CD4-positive, alpha-beta memory T cell (primary cell): ENCODE results near the gene DCST2. TPM values are rescaled to one million over a fixed set of nuclear protein-coding genes. Genes with fewer than 3 reads are reported as not detected.

Experiments used
- CTCF ChIA-PET: fragments of 350-600 bp; sonication (Branson Sonifier 250); formaldehyde crosslinking; loops from one replicate; lab custom pipeline; 2021; ENCODE audit warnings: inconsistent platforms; ENCODE audit not compliant: partially characterized antibody; lab: Charles Lee
- POLR2A ChIA-PET: fragments of 350-600 bp; sonication (Branson Sonifier 250); formaldehyde crosslinking; loops from one replicate; lab custom pipeline; 2021; ENCODE audit not compliant: partially characterized antibody; lab: Charles Lee
- DNase-seq, 5 donors: peaks; one replicate each; pipeline versions ENCODE4 v3.0.0 to v3.0.0-alpha.2; 2020 to 2022; ENCODE audit warnings: mixed read lengths in 1 of 5
- H3K27ac ChIP-seq: one replicate; pipeline ENCODE4 v1.7.0; 2013; ENCODE audit warnings: low read depth, low read length
- H3K27me3 ChIP-seq: 2 replicates; pipeline ENCODE4 v1.7.0; 2013; ENCODE audit warnings: mild to moderate bottlenecking, low read length, moderate library complexity; ENCODE audit not compliant: insufficient read depth
- H3K36me3 ChIP-seq: 2 replicates; pipeline ENCODE4 v1.7.0; 2013; ENCODE audit warnings: mild to moderate bottlenecking, low read length, moderate library complexity; ENCODE audit not compliant: insufficient read depth
- H3K4me1 ChIP-seq: 2 replicates; pipeline ENCODE4 v1.7.0; 2013; ENCODE audit warnings: mild to moderate bottlenecking, low read length, moderate library complexity; ENCODE audit not compliant: insufficient read depth
- H3K4me3 ChIP-seq, 2 donors: one replicate each; pipeline ENCODE4 v1.7.0; 2013; ENCODE audit warnings: low read length in 2 of 2, mild to moderate bottlenecking in 1 of 2
- H3K9me3 ChIP-seq, 2 donors: one replicate each; pipeline ENCODE4 v1.7.0; 2013; ENCODE audit warnings: low read length in 2 of 2, control low read depth in 1 of 2; ENCODE audit not compliant: control insufficient read depth in 1 of 2
- H3K27ac Mint-ChIP-seq, 7 donors: one replicate each; pipeline ENCODE4 v1.8.0; 2020 to 2021; ENCODE audit warnings: mixed read lengths in 7 of 7, mild to moderate bottlenecking in 6 of 7, inconsistent platforms in 3 of 7, moderate library complexity in 3 of 7
- H3K27me3 Mint-ChIP-seq, 2 donors: one replicate each; pipeline ENCODE4 v1.8.0; 2020 to 2021; ENCODE audit warnings: mixed read lengths in 2 of 2
- H3K36me3 Mint-ChIP-seq, 2 donors: one replicate each; pipeline ENCODE4 v1.8.0; 2020 to 2021; ENCODE audit warnings: mixed read lengths in 2 of 2, inconsistent platforms in 1 of 2, mild to moderate bottlenecking in 1 of 2
- H3K4me1 Mint-ChIP-seq, 4 donors: one replicate each; pipeline ENCODE4 v1.8.0; 2020 to 2021; ENCODE audit warnings: mixed read lengths in 4 of 4, mild to moderate bottlenecking in 1 of 4
- H3K4me3 Mint-ChIP-seq, 8 donors: one replicate each; pipeline ENCODE4 v1.8.0; 2020 to 2021; ENCODE audit warnings: mixed read lengths in 8 of 8, mild to moderate bottlenecking in 7 of 8, moderate library complexity in 6 of 8, inconsistent platforms in 3 of 8
- H3K9me3 Mint-ChIP-seq, 8 donors: one replicate each; pipeline ENCODE4 v1.8.0; 2020 to 2021; ENCODE audit warnings: mixed read lengths in 8 of 8, mild to moderate bottlenecking in 5 of 8, inconsistent platforms in 3 of 8, moderate library complexity in 1 of 8
- intact Hi-C: fragments of 100-400 bp; cut with micrococcal nuclease; formaldehyde crosslinking; loops from one replicate; pipeline ENCODE4 v1.15.1; 2023
- polyA plus RNA-seq, 2 donors: library from polyadenylated mRNA; unstranded; fragments of 300-500 nt; fragmentation: Illumina TruSeq; gene quantifications; one replicate each; pipeline ENCODE4 v1.2.3, GENCODE V29; 2021
- total RNA-seq, 2 experiments: library from RNA; stranded (reverse); gene quantifications; one replicate each; pipeline ENCODE4 v1.2.3, GENCODE V29; 2021

DCST2 gene
- total and polyA plus RNA-seq, 4 experiments from 2014 or later = 4.0 to 4.1 TPM; not detected in 2

DNA sequence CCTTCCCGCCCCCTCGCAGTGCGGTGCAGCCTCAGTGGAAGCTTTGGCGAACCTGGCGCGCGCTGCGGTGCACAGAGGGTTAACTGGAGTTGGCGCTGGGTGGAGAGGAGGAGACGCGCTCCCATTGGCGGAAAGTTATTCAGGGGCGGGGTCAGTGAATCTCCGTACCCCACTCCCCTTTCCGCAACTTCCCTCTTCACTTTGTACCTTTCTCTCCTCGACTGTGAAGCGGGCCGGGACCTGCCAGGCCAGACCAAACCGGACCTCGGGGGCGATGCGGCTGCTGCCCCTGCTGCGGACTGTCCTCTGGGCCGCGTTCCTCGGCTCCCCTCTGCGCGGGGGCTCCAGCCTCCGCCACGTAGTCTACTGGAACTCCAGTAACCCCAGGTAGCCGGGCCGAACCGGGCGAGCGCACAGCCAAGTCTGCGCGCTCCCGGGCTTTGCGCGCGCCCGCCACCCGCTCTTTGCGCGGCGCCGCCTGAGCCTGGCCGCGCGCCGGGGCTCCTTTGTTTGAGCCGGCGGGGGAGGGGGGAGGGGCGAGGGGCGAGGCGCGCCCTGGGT lies 30.0 kb upstream of the DCST2 start, which contains the start of gene EFNA4:
TSS of gene EFNA4 (plus strand) at position 191 of the 561 bp plus-strand sequence. CDS start at position 275, 84 bp downstream.
- Mint-ChIP-seq H3K9me3 (no peaks in the 10 kb centered on the region), H3K4me1 (peaks cover 23 to 52% (median 32%) of the 10 kb centered on the region in 4 donors), H3K27ac (peak within 1 kb of the TSS; percentile 81 to 94 (median 85)), H3K36me3 (peaks cover 8 to 24% of the 10 kb centered on the region in 2 donors), H3K27me3 (no peaks in the 10 kb centered on the region), H3K4me3 (peak within 1 kb of the TSS; percentile 91 to 99 (median 94))
- intact Hi-C loops = loop anchor here (1.0 to 10.0 kb wide), 3 partner anchors 8 to 299 kb away; no protein-coding TSS in a partner anchor
- POLR2A ChIA-PET = interaction anchor here (0.6 to 6.4 kb wide), 16 partner anchors 9 to 127 kb away, joined by 3 to 83 read pairs (median 4); partner anchors contain the start of genes ADAM15, EFNA3, KRTCAP2 and PMVK
- H3K9me3 ChIP-seq = no peaks in the 10 kb centered on the region
- peak within 1 kb of the TSS; percentile 63 to 70 for H3K4me3 ChIP-seq
- peaks cover 35% of the 10 kb centered on the region for H3K4me1 ChIP-seq
- DNase-seq = peak; percentile 83 to 87 (median 86)
- CTCF ChIA-PET = interaction anchor here (2.0 to 9.1 kb wide), 4 partner anchors 12 to 21 kb away, joined by 5 to 203 read pairs (median 42); partner anchors contain the start of genes ADAM15 and EFNA3
- peaks cover under 1% of the 10 kb centered on the region for H3K36me3 ChIP-seq
- peak within 1 kb of the TSS; percentile 51 for H3K27ac ChIP-seq
- H3K27me3 ChIP-seq = no peaks in the 10 kb centered on the region

DNA sequence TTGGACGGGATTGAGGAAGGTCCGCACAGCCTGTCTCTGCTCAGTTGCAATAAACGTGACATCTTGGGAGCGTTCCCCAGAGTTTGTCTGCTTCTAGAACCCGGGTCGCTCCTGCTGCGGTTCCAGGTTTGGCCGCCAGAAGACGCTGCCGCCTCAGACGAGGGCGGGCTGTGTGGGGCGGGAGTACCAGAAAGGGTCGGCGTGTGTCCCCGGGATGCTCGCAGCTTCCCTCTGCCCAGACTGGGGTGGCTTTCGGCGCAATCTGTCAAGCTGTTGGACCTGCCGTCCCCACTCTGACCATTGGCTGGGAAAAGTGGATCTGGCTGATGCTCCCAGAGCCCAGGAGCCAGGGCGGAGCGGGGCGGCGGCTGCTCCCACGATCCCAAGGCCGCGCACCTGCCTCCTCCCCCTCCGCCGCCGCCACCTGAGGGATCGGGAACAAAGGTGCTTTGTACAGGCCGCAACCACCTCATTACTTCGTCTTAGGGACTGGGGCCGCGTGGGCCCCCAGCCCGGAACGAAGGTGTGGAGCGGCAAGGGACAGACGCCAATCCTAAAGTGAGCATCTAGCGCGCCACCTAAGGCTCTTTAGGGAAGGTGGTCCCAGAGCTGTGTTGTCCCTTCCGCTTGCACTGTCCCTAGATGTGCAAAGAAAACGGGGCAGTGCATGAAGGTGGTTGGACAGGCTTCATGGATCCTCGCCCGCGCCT lies 29.3 kb upstream of the DCST2 start:
- Histone ChIP-seq H3K27ac (peak overlapping the region; percentile 51), H3K4me3 (peak overlapping the region; percentile 63 to 70), H3K27me3 (no peaks in the 10 kb centered on the region), H3K4me1 (peaks cover 35% of the 10 kb centered on the region), H3K36me3 (peaks cover 3% of the 10 kb centered on the region), H3K9me3 (no peaks in the 10 kb centered on the region)
- DNase-seq = peak; percentile 56 to 71 (median 65)
- Mint-ChIP-seq H3K4me3 (peak overlapping the region; percentile 91 to 99 (median 94)), H3K9me3 (no peaks in the 10 kb centered on the region), H3K4me1 (peaks cover 23 to 48% (median 32%) of the 10 kb centered on the region in 4 donors), H3K36me3 (peaks cover 4 to 26% of the 10 kb centered on the region in 2 donors), H3K27me3 (no peaks in the 10 kb centered on the region), H3K27ac (peak overlapping the region; percentile 25 to 91 (median 82))
- intact Hi-C loops = loop anchor here (1.0 to 10.0 kb wide), 3 partner anchors 8 to 298 kb away; no protein-coding TSS in a partner anchor
- ChIA-PET POLR2A (interaction anchor here (0.6 to 6.4 kb wide), 11 partner anchors 10 to 126 kb away, joined by 3 to 83 read pairs (median 7); partner anchors contain the start of genes ADAM15, EFNA3, KRTCAP2 and PMVK), CTCF (interaction anchor here (0.6 to 9.1 kb wide), 4 partner anchors 15 to 110 kb away, joined by 3 to 203 read pairs (median 42); partner anchors contain the start of genes ADAM15, EFNA3 and KRTCAP2)

DNA sequence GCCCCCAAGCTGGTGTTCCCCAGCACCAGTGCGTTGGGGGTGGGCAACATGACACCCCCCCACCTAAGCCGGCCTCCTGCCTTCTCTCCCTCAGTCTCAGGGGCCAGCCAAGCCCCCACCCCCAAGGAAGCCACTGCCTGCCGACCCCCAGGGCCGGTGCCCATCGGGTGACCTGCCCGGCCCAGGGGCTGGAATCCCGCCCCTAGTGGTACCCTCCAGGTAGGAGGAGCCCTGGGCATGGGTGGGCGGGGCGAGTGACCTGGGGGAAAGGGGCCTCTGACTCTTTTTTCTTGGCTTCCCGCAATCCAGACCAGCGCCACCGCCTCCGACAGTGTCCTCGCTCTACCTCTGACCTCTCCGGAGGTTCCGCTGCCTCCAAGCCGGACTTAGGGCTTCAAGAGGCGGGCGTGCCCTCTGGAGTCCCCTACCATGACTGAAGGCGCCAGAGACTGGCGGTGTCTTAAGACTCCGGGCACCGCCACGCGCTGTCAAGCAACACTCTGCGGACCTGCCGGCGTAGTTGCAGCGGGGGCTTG lies 28.6 kb upstream of the DCST2 start:
- Histone ChIP-seq H3K27me3 (no peaks in the 10 kb centered on the region), H3K9me3 (no peaks in the 10 kb centered on the region), H3K36me3 (peaks cover 3% of the 10 kb centered on the region), H3K4me3 (peak overlapping the region in 1 of 2 donors; percentile 70), H3K4me1 (peaks cover 35% of the 10 kb centered on the region), H3K27ac (no peak overlapping the region)
- Mint-ChIP-seq H3K4me3 (peak overlapping the region in 4 of 8 donors; percentile 91 to 99 (median 95)), H3K36me3 (peaks cover 4 to 25% of the 10 kb centered on the region in 2 donors), H3K9me3 (no peaks in the 10 kb centered on the region), H3K4me1 (peaks cover 23 to 48% (median 32%) of the 10 kb centered on the region in 4 donors), H3K27me3 (no peaks in the 10 kb centered on the region), H3K27ac (peak overlapping the region in 3 of 7 donors; percentile 50 to 82 (median 74))
- ChIA-PET CTCF (interaction anchor here (0.6 to 9.1 kb wide), 22 partner anchors 8 to 655 kb away, joined by 3 to 203 read pairs (median 6); partner anchors contain the start of genes ADAM15, EFNA3, KRTCAP2 and PMVK), POLR2A (interaction anchor here (0.6 to 6.4 kb wide), 12 partner anchors 11 to 503 kb away, joined by 3 to 83 read pairs (median 4); partner anchors contain the start of genes ADAM15, EFNA3, FLAD1 and PBXIP1)
- intact Hi-C loops = loop anchor here (10.0 kb wide), 1 partner anchor 297 kb away; no protein-coding TSS in a partner anchor
- no peak for DNase-seq

DNA sequence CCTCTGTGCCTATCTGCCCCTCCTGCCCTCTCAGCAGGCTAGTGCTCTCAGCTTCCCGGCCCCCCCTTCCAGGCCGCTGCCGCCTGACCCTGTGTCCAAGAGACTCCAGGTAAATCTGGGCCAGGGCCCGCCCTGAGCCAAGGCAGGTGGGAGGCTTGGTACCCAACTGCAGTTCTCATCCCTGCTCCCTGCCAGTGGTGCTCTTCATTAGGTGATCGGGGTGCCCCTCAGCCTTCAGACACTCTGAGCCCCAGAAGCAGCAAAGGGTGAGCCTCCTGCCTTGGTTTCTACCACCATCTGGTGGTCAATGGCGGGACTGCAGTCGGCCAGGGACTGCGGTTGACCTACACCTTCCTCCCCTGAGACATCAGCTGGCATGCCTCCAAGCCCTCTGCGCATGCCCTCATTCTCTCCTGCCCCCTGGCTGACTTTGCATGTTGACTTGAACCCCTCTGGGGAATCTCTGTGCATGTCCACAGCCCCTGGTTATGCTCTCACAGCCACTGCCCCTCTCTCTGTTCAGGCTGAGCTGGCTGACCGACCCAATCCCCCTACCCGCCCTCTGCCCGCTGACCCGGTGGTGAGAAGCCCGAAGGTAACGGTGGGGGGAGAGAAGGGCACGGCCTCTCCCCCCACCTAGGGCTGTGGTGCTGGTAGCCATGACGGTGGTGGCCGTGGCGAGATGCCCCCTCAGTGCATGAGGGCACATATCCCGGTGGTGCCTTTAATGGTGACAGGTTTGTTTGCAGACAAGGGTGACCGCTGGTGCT lies 28.0 kb upstream of the DCST2 start:
- DNase-seq = peak; percentile 88 to 93 (median 90)
- CTCF ChIA-PET = interaction anchor here (0.6 to 9.1 kb wide), 23 partner anchors 9 to 654 kb away, joined by 3 to 203 read pairs (median 5); partner anchors contain the start of genes ADAM15, EFNA3, KRTCAP2 and PMVK
- H3K27me3 ChIP-seq = no peaks in the 10 kb centered on the region

DNA sequence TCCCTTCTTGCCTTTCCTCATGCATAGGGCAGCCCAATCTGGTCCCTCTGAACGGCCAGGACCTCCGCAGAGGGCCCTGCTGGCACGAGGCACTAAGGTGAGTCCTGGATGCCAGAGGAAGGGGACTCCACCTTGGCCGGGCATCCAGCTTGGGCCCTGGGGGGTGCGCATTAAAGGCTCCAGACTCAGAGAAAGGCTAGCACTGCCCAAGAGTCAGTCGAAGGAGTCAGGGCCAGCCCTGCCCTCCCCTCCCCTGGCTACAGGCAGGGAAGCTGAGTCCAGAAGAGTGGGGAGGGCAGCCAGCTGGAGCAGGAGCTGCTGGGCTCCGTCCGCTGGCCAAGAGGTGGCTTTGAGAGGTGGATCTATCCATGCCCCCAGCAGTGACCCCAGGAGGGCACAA lies 27.2 kb upstream of the DCST2 start:
- Histone ChIP-seq H3K27ac (no peak overlapping the region), H3K4me1 (peaks cover 35% of the 10 kb centered on the region), H3K27me3 (no peaks in the 10 kb centered on the region), H3K4me3 (no peak overlapping the region), H3K36me3 (peaks cover 3% of the 10 kb centered on the region), H3K9me3 (no peaks in the 10 kb centered on the region)
- ChIA-PET CTCF (interaction anchor here (1.0 to 9.1 kb wide), 15 partner anchors 10 to 501 kb away, joined by 3 to 203 read pairs (median 9); partner anchors contain the start of genes ADAM15, EFNA3, PBXIP1 and PMVK), POLR2A (interaction anchor here (1.3 to 6.4 kb wide), 4 partner anchors 9 to 100 kb away, joined by 3 to 83 read pairs (median 49); partner anchors contain the start of gene ADAM15)
- Mint-ChIP-seq H3K4me3 (no peak overlapping the region), H3K4me1 (peaks cover 20 to 37% (median 28%) of the 10 kb centered on the region in 4 donors), H3K27me3 (no peaks in the 10 kb centered on the region), H3K9me3 (no peaks in the 10 kb centered on the region), H3K27ac (no peak overlapping the region), H3K36me3 (peaks cover 0 to 27% of the 10 kb centered on the region in 2 donors)
- intact Hi-C loops = loop anchor here (1.0 to 10.0 kb wide), 7 partner anchors 8 to 580 kb away; partner anchors contain the start of gene PYGO2
- DNase-seq = no peak

More for the DNA sequence above, 28.0 kb upstream of the DCST2 start:
- Mint-ChIP-seq H3K27me3 (no peaks in the 10 kb centered on the region), H3K4me3 (peak overlapping the region; percentile 58 to 83 (median 66)), H3K9me3 (no peaks in the 10 kb centered on the region), H3K27ac (peak overlapping the region; percentile 22 to 82 (median 48)), H3K36me3 (peaks cover 0 to 22% of the 10 kb centered on the region in 2 donors), H3K4me1 (peaks cover 23 to 44% (median 32%) of the 10 kb centered on the region in 4 donors)
- intact Hi-C loops = loop anchor here (1.0 to 10.0 kb wide), 7 partner anchors 9 to 581 kb away; partner anchors contain the start of gene PYGO2
- Histone ChIP-seq H3K27ac (no peak overlapping the region), H3K4me1 (peaks cover 35% of the 10 kb centered on the region), H3K4me3 (no peak overlapping the region), H3K9me3 (no peaks in the 10 kb centered on the region), H3K36me3 (peaks cover 3% of the 10 kb centered on the region)
- POLR2A ChIA-PET = interaction anchor here (0.6 to 6.4 kb wide), 10 partner anchors 10 to 502 kb away, joined by 3 to 83 read pairs (median 4); partner anchors contain the start of genes ADAM15, FLAD1, PBXIP1 and ZBTB7B
